Ascending aorta (tissue), 1 donor: ENCODE measurements around the gene ZNF543. TPM values are rescaled to one million over a fixed set of nuclear protein-coding genes. Genes with fewer than 3 reads are reported as not detected.

ENCODE experiments used
- total RNA-seq: library from RNA; depleted of rRNA; stranded (reverse); fragments of >200 nt; gene quantifications from one replicate; pipeline ENCODE4 v1.1.0, GENCODE V29; 2016

Gene ZNF543
- total RNA-seq, 1 donor from 2014 or later, result 4.5 TPM

Other genes with a start within 250 kb of the ZNF543 start
- not detected for gene USP29, start 200.5 kb upstream of the ZNF543 start, total RNA-seq
- gene ZIM3, start 175.3 kb upstream of the ZNF543 start, total RNA-seq, result not detected
- not detected for gene DUXA, start 153.0 kb upstream of the ZNF543 start, total RNA-seq
- 183 TPM for gene ZNF264, start 129.0 kb upstream of the ZNF543 start, total RNA-seq
- gene AURKC, start 89.4 kb upstream of the ZNF543 start, total RNA-seq, result not detected
- gene ZNF805, start 79.8 kb upstream of the ZNF543 start, total RNA-seq, result 22.8 TPM
- gene ZNF460, start 40.0 kb upstream of the ZNF543 start, total RNA-seq, result 56.5 TPM
- gene ZNF304, start 30.8 kb downstream of the ZNF543 start, total RNA-seq, result 5.9 TPM
- 1.8 TPM for gene TRAPPC2B, start 43.1 kb downstream of the ZNF543 start, total RNA-seq
- gene ZNF547, start 43.1 kb downstream of the ZNF543 start, total RNA-seq, result not detected
- gene ZNF548, start 69.4 kb downstream of the ZNF543 start, total RNA-seq, result 0.96 TPM
- 1.5 TPM for gene ZNF17, start 90.7 kb downstream of the ZNF543 start, total RNA-seq
- 2.7 TPM for gene ZNF749, start 114.9 kb downstream of the ZNF543 start, total RNA-seq
- not detected for gene VN1R1, start 136.7 kb downstream of the ZNF543 start, total RNA-seq
- gene ZNF772, start 157.1 kb downstream of the ZNF543 start, total RNA-seq, result 3.7 TPM
- gene ZNF419, start 167.3 kb downstream of the ZNF543 start, total RNA-seq, result 5.3 TPM
- not detected for gene ZNF773, start 179.5 kb downstream of the ZNF543 start, total RNA-seq
- gene ZNF549, start 206.9 kb downstream of the ZNF543 start, total RNA-seq, result 2.2 TPM
- 22.7 TPM for gene ZNF550, start 239.4 kb downstream of the ZNF543 start, total RNA-seq